Measurements from ENCODE around the gene TIAM2. TPM values are rescaled to one million over a fixed set of nuclear protein-coding genes. Genes with fewer than 3 reads are reported as not detected.

The TIAM2 gene
- polyA plus RNA-seq, 1 experiment, result 12.6 TPM

DNA sequence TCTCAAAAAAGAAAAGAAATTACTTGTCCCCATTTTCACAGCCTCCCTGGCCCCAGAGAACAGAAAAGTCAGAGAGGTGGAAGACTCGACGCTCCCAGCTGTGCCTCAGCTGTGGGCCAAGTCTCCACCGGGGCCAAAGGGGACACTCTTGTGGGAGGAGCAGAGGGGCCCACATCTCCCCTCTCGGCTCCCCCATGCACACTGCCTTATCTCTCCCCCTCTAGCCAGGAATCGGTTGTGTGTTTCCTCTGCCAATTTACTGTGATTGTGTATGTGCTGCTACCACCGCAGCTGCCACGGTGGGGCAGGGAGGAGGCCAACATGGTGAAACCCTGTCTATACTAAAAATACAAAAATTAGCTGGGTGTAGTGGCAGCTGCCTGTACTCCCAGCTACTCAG is 8.4 kb downstream of the TIAM2 start:
- no peaks in the 10 kb centered on the region for H3K9me3 ChIP-seq (ENCODE audit: control insufficient read depth, insufficient read depth, low read length)
- H3K27ac ChIP-seq (ENCODE audit: low read depth, low read length), result no peak overlapping the region
- TF ChIP-seq, protein P1, sequence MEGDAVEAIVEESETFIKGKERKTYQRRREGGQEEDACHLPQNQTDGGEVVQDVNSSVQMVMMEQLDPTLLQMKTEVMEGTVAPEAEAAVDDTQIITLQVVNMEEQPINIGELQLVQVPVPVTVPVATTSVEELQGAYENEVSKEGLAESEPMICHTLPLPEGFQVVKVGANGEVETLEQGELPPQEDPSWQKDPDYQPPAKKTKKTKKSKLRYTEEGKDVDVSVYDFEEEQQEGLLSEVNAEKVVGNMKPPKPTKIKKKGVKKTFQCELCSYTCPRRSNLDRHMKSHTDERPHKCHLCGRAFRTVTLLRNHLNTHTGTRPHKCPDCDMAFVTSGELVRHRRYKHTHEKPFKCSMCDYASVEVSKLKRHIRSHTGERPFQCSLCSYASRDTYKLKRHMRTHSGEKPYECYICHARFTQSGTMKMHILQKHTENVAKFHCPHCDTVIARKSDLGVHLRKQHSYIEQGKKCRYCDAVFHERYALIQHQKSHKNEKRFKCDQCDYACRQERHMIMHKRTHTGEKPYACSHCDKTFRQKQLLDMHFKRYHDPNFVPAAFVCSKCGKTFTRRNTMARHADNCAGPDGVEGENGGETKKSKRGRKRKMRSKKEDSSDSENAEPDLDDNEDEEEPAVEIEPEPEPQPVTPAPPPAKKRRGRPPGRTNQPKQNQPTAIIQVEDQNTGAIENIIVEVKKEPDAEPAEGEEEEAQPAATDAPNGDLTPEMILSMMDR (IDR thresholded peaks at IDR 0.05; ENCODE audit: low read depth, low read length), result no peak
- no peak for DNase-seq (ENCODE audit: low read depth, low spot score)
- CTCF ChIA-PET, result no interaction called here
- POLR2A ChIA-PET, result no interaction called here
- no peak overlapping the region for H3K4me3 ChIP-seq (ENCODE audit: low read depth, low read length)
- no peaks in the 10 kb centered on the region for H3K27me3 ChIP-seq (ENCODE audit: control insufficient read depth, insufficient read depth, low read length)

DNA sequence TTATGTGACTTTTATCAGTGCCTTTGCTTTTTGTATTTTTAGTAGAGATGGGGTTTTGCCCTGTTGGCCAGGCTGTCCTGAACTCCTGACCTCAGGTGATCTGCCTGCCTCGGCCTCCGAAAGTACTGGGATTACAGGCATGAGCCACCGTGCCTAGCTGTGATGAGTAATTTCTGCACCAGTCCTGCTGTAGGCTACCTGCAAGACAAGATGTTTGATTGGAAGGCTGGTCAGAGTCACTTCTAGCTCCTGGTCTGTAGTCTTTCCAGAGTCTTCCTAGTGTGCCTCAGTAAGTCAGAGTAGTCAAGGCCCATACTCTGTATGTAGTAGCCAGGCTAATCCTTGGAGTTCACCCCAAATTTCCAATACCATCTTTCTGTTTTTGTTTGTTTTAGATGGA is 8.9 kb downstream of the TIAM2 start:
- ChIA-PET CTCF (interaction anchor here (0.6 kb wide), 1 partner anchor 352 kb away, joined by 4 read pairs; no protein-coding TSS in a partner anchor), POLR2A (no interaction called here)
- H3K9me3 ChIP-seq (ENCODE audit: control insufficient read depth, insufficient read depth, low read length), result no peaks in the 10 kb centered on the region

DNA sequence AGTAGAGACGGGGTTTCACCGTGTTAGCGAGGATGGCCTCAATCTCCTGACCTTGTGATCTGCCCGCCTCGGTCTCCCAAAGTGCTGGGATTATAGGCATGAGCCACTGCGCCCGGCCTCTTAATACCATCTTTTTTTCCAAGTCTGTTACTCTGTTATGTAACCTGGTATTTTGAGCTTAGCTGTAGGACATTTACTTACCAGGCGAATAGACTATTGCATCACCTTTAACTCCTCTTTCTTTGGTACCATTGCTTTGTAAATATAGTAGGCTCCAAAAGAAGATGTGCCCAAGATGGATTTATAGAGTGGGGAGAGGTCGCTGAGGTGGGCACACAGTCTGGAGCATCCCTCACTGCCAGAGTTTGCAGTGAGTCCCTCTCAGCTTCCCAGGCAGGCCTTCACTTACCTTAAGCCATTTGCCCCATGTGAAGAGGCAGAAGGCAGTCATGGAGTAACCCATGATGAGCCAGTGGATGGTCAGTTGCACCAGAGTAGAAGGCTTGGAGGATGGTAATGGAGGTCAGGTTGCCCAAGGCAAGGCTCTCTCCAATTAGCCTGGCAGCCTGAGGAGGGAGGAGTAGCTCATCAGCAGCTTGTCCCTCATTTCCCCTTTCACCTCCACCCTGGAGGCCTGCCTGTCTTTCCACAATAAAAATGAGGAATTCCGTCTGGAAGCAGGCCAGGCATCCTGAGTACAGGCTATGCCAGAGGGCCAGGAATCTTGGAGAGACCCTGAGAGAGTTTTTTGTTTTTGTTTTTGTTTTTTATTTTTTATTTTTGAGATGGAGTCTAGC is 9.7 kb downstream of the TIAM2 start:
- Histone ChIP-seq H3K9me3 (ENCODE audit: control insufficient read depth, insufficient read depth, low read length) (no peaks in the 10 kb centered on the region), H3K27ac (ENCODE audit: low read depth, low read length) (no peak overlapping the region), H3K4me3 (ENCODE audit: low read depth, low read length) (no peak overlapping the region), H3K27me3 (ENCODE audit: control insufficient read depth, insufficient read depth, low read length) (no peaks in the 10 kb centered on the region)
- ChIA-PET POLR2A (no interaction called here), CTCF (interaction anchor here (0.6 kb wide), 2 partner anchors 226 to 352 kb away, joined by 3 to 4 read pairs; no protein-coding TSS in a partner anchor)
- TF ChIP-seq, protein P1 (IDR thresholded peaks at IDR 0.05; ENCODE audit: low read depth, low read length), result no peak
- no peak for DNase-seq (ENCODE audit: low read depth, low spot score)

More for the DNA sequence above, 8.9 kb downstream of the TIAM2 start:
- H3K27ac ChIP-seq (ENCODE audit: low read depth, low read length), result no peak overlapping the region
- no peak overlapping the region for H3K4me3 ChIP-seq (ENCODE audit: low read depth, low read length)
- DNase-seq (ENCODE audit: low read depth, low spot score), result no peak
- TF ChIP-seq, protein P1 (IDR thresholded peaks at IDR 0.05; ENCODE audit: low read depth, low read length), result no peak
- no peaks in the 10 kb centered on the region for H3K27me3 ChIP-seq (ENCODE audit: control insufficient read depth, insufficient read depth, low read length)

DNA sequence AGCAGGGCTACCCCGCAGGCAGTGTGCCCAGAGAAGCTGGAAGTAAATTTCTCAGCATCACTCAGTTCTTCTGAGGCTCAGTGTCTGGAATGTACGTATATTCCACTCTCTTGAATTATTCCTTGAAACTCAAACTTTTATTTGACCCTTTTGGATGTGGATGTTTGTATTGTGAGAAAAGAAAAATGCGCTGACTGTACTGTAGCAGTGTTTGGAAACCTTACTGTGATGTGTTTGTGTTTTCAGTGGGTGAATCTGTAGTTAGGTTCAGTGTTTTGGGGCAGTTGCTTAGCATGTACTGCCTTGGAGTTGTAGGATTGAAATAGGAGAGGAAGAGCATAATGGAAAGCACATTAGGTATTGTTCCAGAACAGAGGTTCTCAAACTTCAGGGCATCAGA is 13.5 kb downstream of the TIAM2 start:
- CTCF ChIA-PET, result no interaction called here
- POLR2A ChIA-PET, result no interaction called here

DNA sequence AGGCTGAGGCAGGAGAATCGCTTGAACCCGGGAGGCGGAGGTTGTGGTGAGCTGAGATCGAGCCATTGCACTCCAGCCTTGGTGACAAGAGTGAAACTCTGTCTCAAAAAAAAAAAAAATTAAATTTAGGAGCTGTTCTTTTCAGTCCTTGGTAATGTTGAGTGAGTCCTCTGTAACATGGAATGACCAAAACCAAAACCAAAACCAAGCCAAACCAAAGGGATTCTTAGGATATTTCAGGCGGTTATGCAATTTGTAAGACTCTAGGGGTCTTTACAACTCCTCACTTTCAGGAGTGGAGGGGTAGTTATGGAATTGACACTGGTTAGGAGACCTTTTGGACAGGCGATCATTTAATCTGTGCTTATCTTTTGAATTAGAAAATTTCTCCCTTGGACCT is 15.8 kb downstream of the TIAM2 start:
- TF ChIP-seq, protein P1 (IDR thresholded peaks at IDR 0.05; ENCODE audit: low read depth, low read length), result no peak
- no peak overlapping the region for H3K4me3 ChIP-seq (ENCODE audit: low read depth, low read length)
- POLR2A ChIA-PET, result no interaction called here
- CTCF ChIA-PET, result no interaction called here
- H3K9me3 ChIP-seq (ENCODE audit: control insufficient read depth, insufficient read depth, low read length), result no peaks in the 10 kb centered on the region
- no peaks in the 10 kb centered on the region for H3K27me3 ChIP-seq (ENCODE audit: control insufficient read depth, insufficient read depth, low read length)
- no peak overlapping the region for H3K27ac ChIP-seq (ENCODE audit: low read depth, low read length)
- DNase-seq (ENCODE audit: low read depth, low spot score), result no peak

More for the DNA sequence above, 13.5 kb downstream of the TIAM2 start:
- Histone ChIP-seq H3K27me3 (ENCODE audit: control insufficient read depth, insufficient read depth, low read length) (no peaks in the 10 kb centered on the region), H3K4me3 (ENCODE audit: low read depth, low read length) (no peak overlapping the region), H3K27ac (ENCODE audit: low read depth, low read length) (no peak overlapping the region), H3K9me3 (ENCODE audit: control insufficient read depth, insufficient read depth, low read length) (no peaks in the 10 kb centered on the region)
- TF ChIP-seq, protein P1 (IDR thresholded peaks at IDR 0.05; ENCODE audit: low read depth, low read length), result no peak
- DNase-seq (ENCODE audit: low read depth, low spot score), result no peak
